Measurements from ENCODE around the gene ANKH. TPM values are rescaled to one million over a fixed set of nuclear protein-coding genes. Genes with fewer than 3 reads are reported as not detected.

Gene ANKH
- polyA plus RNA-seq, 1 experiment: 14.2 TPM

GRCh38 chr5:14900693-14901461 is 29.3 kb upstream of the ANKH start:
- TF ChIP-seq CTCF (IDR thresholded peaks at IDR 0.05; ENCODE audit: low read depth, low read length): no peak
- H3K4me3 ChIP-seq (ENCODE audit: low read depth, low read length): no peak overlapping the region
- H3K27ac ChIP-seq (ENCODE audit: low read depth, low read length): peak overlapping the region; percentile 99
- DNase-seq (ENCODE audit: low read depth, low spot score): peak; percentile 79
- H3K27me3 ChIP-seq (ENCODE audit: control insufficient read depth, insufficient read depth, low read length): no peaks in the 10 kb centered on the region
- no peaks in the 10 kb centered on the region; the same call in 1 of the 2 replicates for H3K9me3 ChIP-seq (ENCODE audit: control insufficient read depth, insufficient read depth, low read length)
- ChIA-PET POLR2A (interaction anchor here (0.6 to 1.8 kb wide), 6 partner anchors 21 to 1334 kb away, joined by 3 to 11 read pairs (median 6); partner anchors contain the start of gene ANKH), CTCF (interaction anchor here (0.8 to 1.8 kb wide), 3 partner anchors 22 to 174 kb away, joined by 3 to 6 read pairs (median 3); partner anchors contain the start of gene ANKH)

GRCh38 chr5:14896131-14896530 is 24.6 kb upstream of the ANKH start:
- Histone ChIP-seq H3K27ac (ENCODE audit: low read depth, low read length) (no peak overlapping the region), H3K27me3 (ENCODE audit: control insufficient read depth, insufficient read depth, low read length) (peaks cover 2% of the 10 kb centered on the region), H3K9me3 (ENCODE audit: control insufficient read depth, insufficient read depth, low read length) (no peaks in the 10 kb centered on the region; the same call in 1 of the 2 replicates), H3K4me3 (ENCODE audit: low read depth, low read length) (no peak overlapping the region)
- no peak for DNase-seq (ENCODE audit: low read depth, low spot score)
- TF ChIP-seq CTCF (IDR thresholded peaks at IDR 0.05; ENCODE audit: low read depth, low read length): no peak
- ChIA-PET POLR2A (no interaction called here), CTCF (no interaction called here)

GRCh38 chr5:14895301-14895700 is 23.7 kb upstream of the ANKH start:
- CTCF ChIA-PET: no interaction called here
- POLR2A ChIA-PET: no interaction called here
- no peak overlapping the region for H3K4me3 ChIP-seq (ENCODE audit: low read depth, low read length)
- TF ChIP-seq CTCF (IDR thresholded peaks at IDR 0.05; ENCODE audit: low read depth, low read length): no peak
- H3K9me3 ChIP-seq (ENCODE audit: control insufficient read depth, insufficient read depth, low read length): no peaks in the 10 kb centered on the region; the same call in 1 of the 2 replicates
- H3K27ac ChIP-seq (ENCODE audit: low read depth, low read length): no peak overlapping the region
- peaks cover 2% of the 10 kb centered on the region for H3K27me3 ChIP-seq (ENCODE audit: control insufficient read depth, insufficient read depth, low read length)
- DNase-seq (ENCODE audit: low read depth, low spot score): no peak

GRCh38 chr5:14894748-14895147 is 23.2 kb upstream of the ANKH start:
- Histone ChIP-seq H3K27me3 (ENCODE audit: control insufficient read depth, insufficient read depth, low read length) (peaks cover 2% of the 10 kb centered on the region), H3K9me3 (ENCODE audit: control insufficient read depth, insufficient read depth, low read length) (no peaks in the 10 kb centered on the region; the same call in 1 of the 2 replicates), H3K27ac (ENCODE audit: low read depth, low read length) (no peak overlapping the region), H3K4me3 (ENCODE audit: low read depth, low read length) (no peak overlapping the region)
- no peak for DNase-seq (ENCODE audit: low read depth, low spot score)
- no peak for TF ChIP-seq CTCF (IDR thresholded peaks at IDR 0.05; ENCODE audit: low read depth, low read length)
- ChIA-PET POLR2A (no interaction called here), CTCF (no interaction called here)

GRCh38 chr5:14893381-14893780 is 21.8 kb upstream of the ANKH start:
- TF ChIP-seq CTCF (IDR thresholded peaks at IDR 0.05; ENCODE audit: low read depth, low read length): no peak
- DNase-seq (ENCODE audit: low read depth, low spot score): no peak
- H3K27me3 ChIP-seq (ENCODE audit: control insufficient read depth, insufficient read depth, low read length): peaks cover 4% of the 10 kb centered on the region
- no peak overlapping the region for H3K4me3 ChIP-seq (ENCODE audit: low read depth, low read length)
- H3K9me3 ChIP-seq (ENCODE audit: control insufficient read depth, insufficient read depth, low read length): no peaks in the 10 kb centered on the region; the same call in 1 of the 2 replicates
- ChIA-PET POLR2A (no interaction called here), CTCF (no interaction called here)
- no peak overlapping the region for H3K27ac ChIP-seq (ENCODE audit: low read depth, low read length)
